ENCODE results near the gene C11orf16.
"Not testable (repeated sequence)": the region's sequence is repeated elsewhere in the genome, so short reads cannot be mapped to it uniquely, and the experiment has no call there.

The C11orf16 gene

DNA sequence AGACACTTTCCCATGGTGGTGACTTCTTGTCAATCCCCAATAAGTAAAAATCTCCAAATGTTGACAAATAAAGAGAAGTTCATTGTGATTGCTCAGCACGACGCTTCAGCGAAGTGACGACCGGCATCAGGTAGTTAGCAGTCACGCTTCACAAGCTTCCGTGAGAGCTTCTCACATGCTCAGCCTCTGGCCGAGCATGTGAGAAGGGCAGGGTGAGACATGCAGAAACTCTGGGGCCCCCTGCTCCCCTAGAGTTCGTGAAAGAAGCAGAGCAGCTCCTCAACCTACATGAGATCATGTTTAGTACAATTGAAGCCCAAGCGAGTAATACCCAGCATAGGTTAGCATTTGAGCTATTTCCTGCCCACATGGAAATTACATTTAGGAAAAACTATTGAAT is 4.4 kb upstream of the C11orf16 start:
- DNase-seq (ENCODE audit: low spot score), result peak; percentile 55
- in situ Hi-C loops (cut with MboI; ENCODE audit: low pct_unique_long_range_greater_than_20kb, low sequenced_read_pairs, unreplicated experiment), result no loop called here

DNA sequence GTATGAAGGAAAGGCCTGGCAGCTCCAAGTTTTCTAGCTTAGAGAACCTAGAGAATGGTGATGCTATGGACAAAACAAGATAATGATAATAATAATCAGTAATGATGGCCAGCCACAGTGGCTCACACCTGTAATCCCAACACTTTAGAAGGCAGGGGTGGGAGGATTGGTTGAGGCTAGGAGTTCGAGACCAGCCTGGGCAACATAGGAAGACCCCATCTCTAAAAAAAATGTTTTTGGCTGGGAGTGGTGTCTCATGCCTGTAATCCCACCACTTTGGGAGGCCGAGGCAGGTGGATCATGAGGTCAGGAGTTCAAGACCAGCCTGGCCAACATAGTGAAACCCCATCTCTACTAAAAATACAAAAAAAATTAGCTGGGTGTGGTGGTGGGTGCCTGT is 3.0 kb upstream of the C11orf16 start:
- in situ Hi-C loops (cut with MboI; ENCODE audit: low pct_unique_long_range_greater_than_20kb, low sequenced_read_pairs, unreplicated experiment); DNase-seq (ENCODE audit: low spot score): not testable (repeated sequence)

More for the DNA sequence above, 4.4 kb upstream of the C11orf16 start:
- TF ChIP-seq, protein P1, sequence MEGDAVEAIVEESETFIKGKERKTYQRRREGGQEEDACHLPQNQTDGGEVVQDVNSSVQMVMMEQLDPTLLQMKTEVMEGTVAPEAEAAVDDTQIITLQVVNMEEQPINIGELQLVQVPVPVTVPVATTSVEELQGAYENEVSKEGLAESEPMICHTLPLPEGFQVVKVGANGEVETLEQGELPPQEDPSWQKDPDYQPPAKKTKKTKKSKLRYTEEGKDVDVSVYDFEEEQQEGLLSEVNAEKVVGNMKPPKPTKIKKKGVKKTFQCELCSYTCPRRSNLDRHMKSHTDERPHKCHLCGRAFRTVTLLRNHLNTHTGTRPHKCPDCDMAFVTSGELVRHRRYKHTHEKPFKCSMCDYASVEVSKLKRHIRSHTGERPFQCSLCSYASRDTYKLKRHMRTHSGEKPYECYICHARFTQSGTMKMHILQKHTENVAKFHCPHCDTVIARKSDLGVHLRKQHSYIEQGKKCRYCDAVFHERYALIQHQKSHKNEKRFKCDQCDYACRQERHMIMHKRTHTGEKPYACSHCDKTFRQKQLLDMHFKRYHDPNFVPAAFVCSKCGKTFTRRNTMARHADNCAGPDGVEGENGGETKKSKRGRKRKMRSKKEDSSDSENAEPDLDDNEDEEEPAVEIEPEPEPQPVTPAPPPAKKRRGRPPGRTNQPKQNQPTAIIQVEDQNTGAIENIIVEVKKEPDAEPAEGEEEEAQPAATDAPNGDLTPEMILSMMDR (IDR thresholded peaks at IDR 0.05; ENCODE audit: extremely low read depth, insufficient read depth, missing control alignments), result no peak

DNA sequence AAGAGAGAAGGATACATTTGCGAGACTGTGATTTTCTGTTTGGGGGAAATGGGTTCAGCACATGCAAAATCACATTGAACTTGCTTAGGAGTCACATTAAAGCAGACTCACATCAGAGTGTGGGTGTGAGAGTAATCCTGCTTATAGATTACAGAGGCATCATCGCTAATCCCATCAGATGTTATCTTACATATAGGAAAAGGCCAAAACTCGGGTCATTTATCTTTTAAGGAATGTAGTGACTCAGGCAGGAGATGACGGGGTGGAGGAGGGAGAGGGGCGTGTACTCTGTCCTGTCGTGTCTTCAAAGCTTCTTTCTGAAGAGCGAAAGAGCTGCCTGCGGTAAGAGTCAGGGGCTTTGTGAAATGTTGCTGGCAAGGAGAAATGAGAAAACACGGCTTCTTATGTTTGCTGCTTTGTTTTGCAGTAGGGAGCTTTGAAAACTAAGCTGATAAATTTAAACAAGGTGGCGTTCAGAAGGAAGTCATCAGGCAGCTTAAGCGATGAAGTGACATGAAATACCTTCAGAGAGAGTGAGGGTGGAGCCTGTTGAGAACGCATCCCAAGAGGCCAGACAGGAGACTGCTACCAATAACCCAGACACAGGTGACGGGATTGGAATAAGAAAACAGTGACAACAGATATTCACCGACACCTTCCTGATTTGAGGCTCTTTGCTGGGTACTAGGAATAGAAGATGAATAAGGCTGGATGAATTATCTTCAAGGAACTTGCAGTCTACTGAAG is 2.2 kb upstream of the C11orf16 start:
- TF ChIP-seq, protein P1 (IDR thresholded peaks at IDR 0.05; ENCODE audit: extremely low read depth, insufficient read depth, missing control alignments), result no peak
- DNase-seq (ENCODE audit: low spot score), result no peak
- in situ Hi-C loops (cut with MboI; ENCODE audit: low pct_unique_long_range_greater_than_20kb, low sequenced_read_pairs, unreplicated experiment), result no loop called here

DNA sequence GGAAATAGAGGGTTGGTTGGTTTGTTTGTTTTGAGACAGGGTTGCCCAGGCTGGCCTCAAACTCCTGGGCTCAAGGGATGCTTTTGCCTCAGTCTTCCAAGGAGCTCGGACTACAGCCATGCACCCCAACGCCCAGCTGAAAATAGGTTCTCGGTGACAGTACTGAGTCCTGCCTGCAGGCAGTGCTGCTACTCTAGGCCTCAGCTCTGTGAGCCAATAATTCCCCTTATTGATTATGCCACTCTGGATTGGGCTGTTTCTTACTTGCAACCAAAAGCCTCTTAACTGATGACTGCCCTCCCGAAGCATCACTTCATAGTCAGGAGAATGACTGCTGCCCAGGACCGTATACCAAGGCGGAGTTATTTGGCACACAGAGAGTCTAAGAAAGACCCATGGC is 1.2 kb upstream of the C11orf16 start:
- in situ Hi-C loops (cut with MboI; ENCODE audit: low pct_unique_long_range_greater_than_20kb, low sequenced_read_pairs, unreplicated experiment), result no loop called here
- TF ChIP-seq, protein P1 (IDR thresholded peaks at IDR 0.05; ENCODE audit: extremely low read depth, insufficient read depth, missing control alignments), result no peak
- no peak for DNase-seq (ENCODE audit: low spot score)

DNA sequence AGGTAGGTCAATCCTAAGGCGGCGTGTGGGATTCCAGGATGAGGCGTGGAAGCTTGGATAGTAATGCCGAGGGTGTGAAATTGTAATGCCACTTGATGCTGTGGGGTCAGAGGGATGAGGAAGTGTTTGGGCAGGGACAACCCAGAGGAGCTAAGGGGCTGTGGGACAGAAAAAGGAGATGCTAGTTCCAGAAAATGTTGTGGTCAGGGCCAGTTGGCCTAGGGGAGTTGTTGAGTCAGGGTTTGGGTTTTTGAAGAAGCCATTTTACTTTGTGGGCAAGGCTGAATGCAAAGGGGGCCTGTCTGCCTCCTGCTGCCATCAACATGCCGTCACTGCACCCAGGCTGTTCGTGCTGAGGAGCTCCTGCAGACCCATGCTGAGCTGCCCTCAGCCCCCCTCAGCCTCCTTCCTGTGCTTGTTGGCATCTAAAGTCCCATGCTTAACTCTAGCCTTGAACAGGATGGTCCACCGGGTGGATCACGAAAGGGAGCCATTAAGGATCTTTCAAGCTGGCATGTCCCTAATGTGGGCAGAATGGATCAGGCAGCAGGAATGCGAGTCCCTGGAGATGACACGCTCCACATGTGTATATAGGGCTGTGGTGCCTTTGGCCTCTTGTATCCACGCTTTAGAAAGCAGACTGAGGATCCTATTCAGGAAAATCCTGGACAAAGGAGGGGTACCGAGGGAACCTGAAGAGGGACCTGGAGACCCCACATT is 2.1 kb downstream of the C11orf16 start:
- DNase-seq (ENCODE audit: low spot score), result no peak
- in situ Hi-C loops (cut with MboI; ENCODE audit: low pct_unique_long_range_greater_than_20kb, low sequenced_read_pairs, unreplicated experiment), result no loop called here
- TF ChIP-seq, protein P1 (IDR thresholded peaks at IDR 0.05; ENCODE audit: extremely low read depth, insufficient read depth, missing control alignments), result no peak

DNA sequence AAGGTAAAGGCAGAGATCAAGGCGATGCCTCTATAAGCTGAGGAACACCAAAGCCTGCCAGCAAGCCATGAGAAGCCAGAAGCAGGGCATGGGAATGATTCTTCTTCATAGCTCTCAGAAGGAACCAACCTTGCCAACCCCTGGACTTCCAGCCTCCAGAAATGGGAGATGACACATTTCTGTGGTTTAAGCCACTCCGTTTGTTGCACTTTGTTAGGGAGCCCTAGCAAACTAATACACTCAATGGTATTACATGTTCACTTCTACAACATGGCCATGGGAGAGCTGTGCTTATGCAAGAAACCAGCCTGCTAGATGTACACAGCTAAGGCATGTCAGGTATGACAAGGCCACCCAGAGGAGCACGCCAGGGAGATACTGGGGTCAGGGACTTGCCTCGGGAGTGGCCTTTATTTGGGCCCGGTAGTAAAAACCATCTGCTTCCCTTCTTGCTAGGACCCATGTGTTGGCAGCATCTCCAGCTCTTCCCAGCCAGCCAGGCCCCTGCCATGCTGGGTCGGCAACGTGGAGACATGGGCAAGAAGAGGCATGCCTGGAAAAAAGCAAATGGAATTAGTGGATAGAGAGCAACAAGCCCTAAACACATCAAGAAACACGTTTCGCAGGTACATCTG is 3.6 kb downstream of the C11orf16 start:
- TF ChIP-seq, protein P1 (IDR thresholded peaks at IDR 0.05; ENCODE audit: extremely low read depth, insufficient read depth, missing control alignments), result no peak
- in situ Hi-C loops (cut with MboI; ENCODE audit: low pct_unique_long_range_greater_than_20kb, low sequenced_read_pairs, unreplicated experiment), result no loop called here
- DNase-seq (ENCODE audit: low spot score), result no peak

DNA sequence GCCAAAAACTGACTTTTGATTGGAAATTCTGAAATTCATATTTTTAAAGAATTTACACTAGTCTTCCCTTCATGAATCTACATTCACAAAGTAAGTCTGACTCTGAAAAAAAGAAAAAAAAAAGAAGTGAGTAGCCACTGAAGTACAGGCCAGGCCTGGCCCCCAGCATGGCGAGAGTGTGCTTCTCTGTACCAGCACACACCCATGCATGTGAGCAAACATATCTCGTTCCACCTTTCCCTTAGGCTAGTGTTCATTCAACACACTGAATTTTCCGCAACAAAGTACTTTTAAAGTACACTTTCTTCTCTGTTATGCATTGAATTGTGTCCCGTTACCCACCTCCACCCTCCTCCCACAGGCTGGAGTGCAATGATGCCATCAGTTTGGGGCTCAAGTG is 4.5 kb downstream of the C11orf16 start:
- no peak for DNase-seq (ENCODE audit: low spot score)
- in situ Hi-C loops (cut with MboI; ENCODE audit: low pct_unique_long_range_greater_than_20kb, low sequenced_read_pairs, unreplicated experiment), result no loop called here
- TF ChIP-seq, protein P1 (IDR thresholded peaks at IDR 0.05; ENCODE audit: extremely low read depth, insufficient read depth, missing control alignments), result no peak
